Liver (tissue), 3 donors: ENCODE data around the gene TRIO.

Source experiments
- JUND ChIP-seq, 2 donors: IDR thresholded peaks; 2 replicates each; pipeline ENCODE4 v1.6.1; 2016; ENCODE audit warnings: antibody characterized with exemption in 2 of 2
- RAD21 ChIP-seq, 2 donors: IDR thresholded peaks; 2 replicates each; pipeline ENCODE4 v1.6.1; 2016; ENCODE audit warnings: antibody characterized with exemption in 2 of 2, mild to moderate bottlenecking in 2 of 2
- TF ChIP-seq, protein P1 (sequence below): fragments of 150-350 bp; IDR thresholded peaks from 2 replicates; pipeline ENCODE4 v1.5.1; 2017; ENCODE audit warnings: improper control_type of control experiment, low read depth, low read length; ENCODE audit not compliant: missing input control
- TF ChIP-seq, protein P2 (sequence below): IDR thresholded peaks from 2 replicates; pipeline ENCODE4 v1.6.1; 2016; ENCODE audit warnings: antibody characterized with exemption
- TF ChIP-seq, protein P3 (sequence below): IDR thresholded peaks from 2 replicates; pipeline ENCODE4 v1.6.1; 2016; ENCODE audit warnings: antibody characterized with exemption
- donor health status: healthy.
- donor health status: healthy.

DNA sequence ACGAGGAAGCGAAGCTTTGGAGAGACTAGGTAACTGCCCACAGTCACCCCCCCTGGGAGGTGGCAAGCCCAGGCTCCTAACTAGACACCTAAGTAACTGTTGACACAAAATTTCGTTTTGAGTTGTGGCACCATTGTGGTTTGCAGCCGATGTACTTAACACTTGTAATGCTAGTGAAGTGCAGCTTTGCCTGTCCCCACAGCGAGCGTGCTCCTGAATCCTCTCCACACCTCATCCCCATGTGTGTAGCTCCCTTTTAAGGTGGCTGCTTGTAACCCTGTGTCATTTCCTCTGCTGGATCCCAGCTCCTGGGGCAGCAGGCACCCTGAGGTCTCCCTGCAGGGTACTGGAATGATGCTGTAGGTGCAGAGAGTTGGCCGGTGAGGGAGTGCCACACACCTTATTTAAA, 114.9 kb downstream of the TRIO start:
- TF ChIP-seq, protein P1, sequence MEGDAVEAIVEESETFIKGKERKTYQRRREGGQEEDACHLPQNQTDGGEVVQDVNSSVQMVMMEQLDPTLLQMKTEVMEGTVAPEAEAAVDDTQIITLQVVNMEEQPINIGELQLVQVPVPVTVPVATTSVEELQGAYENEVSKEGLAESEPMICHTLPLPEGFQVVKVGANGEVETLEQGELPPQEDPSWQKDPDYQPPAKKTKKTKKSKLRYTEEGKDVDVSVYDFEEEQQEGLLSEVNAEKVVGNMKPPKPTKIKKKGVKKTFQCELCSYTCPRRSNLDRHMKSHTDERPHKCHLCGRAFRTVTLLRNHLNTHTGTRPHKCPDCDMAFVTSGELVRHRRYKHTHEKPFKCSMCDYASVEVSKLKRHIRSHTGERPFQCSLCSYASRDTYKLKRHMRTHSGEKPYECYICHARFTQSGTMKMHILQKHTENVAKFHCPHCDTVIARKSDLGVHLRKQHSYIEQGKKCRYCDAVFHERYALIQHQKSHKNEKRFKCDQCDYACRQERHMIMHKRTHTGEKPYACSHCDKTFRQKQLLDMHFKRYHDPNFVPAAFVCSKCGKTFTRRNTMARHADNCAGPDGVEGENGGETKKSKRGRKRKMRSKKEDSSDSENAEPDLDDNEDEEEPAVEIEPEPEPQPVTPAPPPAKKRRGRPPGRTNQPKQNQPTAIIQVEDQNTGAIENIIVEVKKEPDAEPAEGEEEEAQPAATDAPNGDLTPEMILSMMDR = no peak
- TF ChIP-seq JUND (IDR thresholded peaks at IDR 0.05) = no peak
- TF ChIP-seq RAD21 (IDR thresholded peaks at IDR 0.05) = no peak
- TF ChIP-seq, protein P2, sequence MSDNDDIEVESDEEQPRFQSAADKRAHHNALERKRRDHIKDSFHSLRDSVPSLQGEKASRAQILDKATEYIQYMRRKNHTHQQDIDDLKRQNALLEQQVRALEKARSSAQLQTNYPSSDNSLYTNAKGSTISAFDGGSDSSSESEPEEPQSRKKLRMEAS = no peak
- TF ChIP-seq, protein P3, sequence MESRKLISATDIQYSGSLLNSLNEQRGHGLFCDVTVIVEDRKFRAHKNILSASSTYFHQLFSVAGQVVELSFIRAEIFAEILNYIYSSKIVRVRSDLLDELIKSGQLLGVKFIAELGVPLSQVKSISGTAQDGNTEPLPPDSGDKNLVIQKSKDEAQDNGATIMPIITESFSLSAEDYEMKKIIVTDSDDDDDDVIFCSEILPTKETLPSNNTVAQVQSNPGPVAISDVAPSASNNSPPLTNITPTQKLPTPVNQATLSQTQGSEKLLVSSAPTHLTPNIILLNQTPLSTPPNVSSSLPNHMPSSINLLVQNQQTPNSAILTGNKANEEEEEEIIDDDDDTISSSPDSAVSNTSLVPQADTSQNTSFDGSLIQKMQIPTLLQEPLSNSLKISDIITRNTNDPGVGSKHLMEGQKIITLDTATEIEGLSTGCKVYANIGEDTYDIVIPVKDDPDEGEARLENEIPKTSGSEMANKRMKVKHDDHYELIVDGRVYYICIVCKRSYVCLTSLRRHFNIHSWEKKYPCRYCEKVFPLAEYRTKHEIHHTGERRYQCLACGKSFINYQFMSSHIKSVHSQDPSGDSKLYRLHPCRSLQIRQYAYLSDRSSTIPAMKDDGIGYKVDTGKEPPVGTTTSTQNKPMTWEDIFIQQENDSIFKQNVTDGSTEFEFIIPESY = no peak
